HepG2 (cell line): ENCODE results near the gene STK10. TPM values are rescaled to one million over a fixed set of nuclear protein-coding genes. Genes with fewer than 3 reads are reported as not detected.

Experiments used
- ARNT ChIP-seq: fragments of 450-650 bp; IDR thresholded peaks from 2 replicates; pipeline ENCODE4 v1.6.1; 2017
- ASH2L ChIP-seq: fragments of 300-600, 200-600 bp; sonication (generic); IDR thresholded peaks from 2 replicates; pipeline ENCODE4 v1.7.0; 2017; ENCODE audit warnings: low read depth, mild to moderate bottlenecking, moderate library complexity, mixed read lengths, low read length; ENCODE audit not compliant: insufficient read length
- ATF4 ChIP-seq, 2 experiments: fragments of 450-650 bp in 1 of 2; sonication (generic) in 1 of 2; formaldehyde crosslinking; IDR thresholded peaks; 2 replicates each; pipeline versions ENCODE4 v1.5.0 to v1.8.0; 2020 to 2022; ENCODE audit warnings: mild to moderate bottlenecking in 1 of 2, missing genetic modification reagents in 1 of 2
- DRAP1 ChIP-seq: IDR thresholded peaks from 2 replicates; pipeline ENCODE4 v1.6.1; 2016; ENCODE audit warnings: missing genetic modification reagents, missing compliant biosample characterization
- E2F5 ChIP-seq: sonication (generic); formaldehyde crosslinking; conservative IDR thresholded peaks from 2 replicates; pipeline ENCODE4 v1.4.0; 2020; ENCODE audit warnings: missing genetic modification reagents
- FOXO4 ChIP-seq: sonication (generic); formaldehyde crosslinking; conservative IDR thresholded peaks from 2 replicates; pipeline ENCODE4 v1.8.1; 2023; ENCODE audit warnings: missing genetic modification reagents
- JDP2 ChIP-seq: sonication (generic); formaldehyde crosslinking; IDR thresholded peaks from 2 replicates; pipeline ENCODE4 v1.8.1; 2022; ENCODE audit warnings: missing genetic modification reagents, borderline replicate concordance
- MIER2 ChIP-seq: IDR thresholded peaks from 2 replicates; pipeline ENCODE4 v1.6.1; 2016; ENCODE audit warnings: missing biosample characterization, missing genetic modification reagents
- SNAPC5 ChIP-seq: sonication (generic); formaldehyde crosslinking; IDR thresholded peaks from 2 replicates; pipeline ENCODE4 v1.8.1; 2023; ENCODE audit warnings: mild to moderate bottlenecking, missing genetic modification reagents, borderline replicate concordance
- TGIF2 ChIP-seq: IDR thresholded peaks from 2 replicates; pipeline ENCODE4 v1.6.1; 2016; ENCODE audit warnings: control low read depth, missing compliant biosample characterization
- THAP7 ChIP-seq: sonication (generic); formaldehyde crosslinking; IDR thresholded peaks from 2 replicates; pipeline ENCODE4 v1.8.1; 2023; ENCODE audit warnings: mild to moderate bottlenecking, missing genetic modification reagents
- TMF1 ChIP-seq: sonication (generic); formaldehyde crosslinking; IDR thresholded peaks from 2 replicates; pipeline ENCODE4 v1.8.1; 2022; ENCODE audit warnings: low read depth, missing genetic modification reagents
- XRCC5 ChIP-seq: fragments of 200-400 bp; formaldehyde crosslinking; optimal IDR thresholded peaks from 2 replicates; pipeline ENCODE3; 2017; ENCODE audit warnings: mild to moderate bottlenecking, low read length
- ZBTB34 ChIP-seq: sonication (generic); formaldehyde crosslinking; IDR thresholded peaks from 2 replicates; pipeline ENCODE4 v1.8.0; 2022; ENCODE audit warnings: mild to moderate bottlenecking, missing genetic modification reagents
- ZFP82 ChIP-seq: sonication (generic); formaldehyde crosslinking; IDR thresholded peaks from 2 replicates; pipeline ENCODE4 v1.5.1; 2020; ENCODE audit warnings: mild to moderate bottlenecking, missing genetic modification reagents, borderline replicate concordance
- ZNF12 ChIP-seq: sonication (generic); formaldehyde crosslinking; IDR thresholded peaks from 2 replicates; pipeline ENCODE4 v1.5.0; 2020; ENCODE audit warnings: missing genetic modification reagents
- ZNF121 ChIP-seq: sonication (generic); formaldehyde crosslinking; IDR thresholded peaks from 2 replicates; pipeline ENCODE4 v1.5.0; 2020; ENCODE audit warnings: mild to moderate bottlenecking, missing genetic modification reagents
- ZNF333 ChIP-seq: sonication (generic); formaldehyde crosslinking; IDR thresholded peaks from 2 replicates; pipeline ENCODE4 v1.4.0; 2020; ENCODE audit warnings: mild to moderate bottlenecking, missing genetic modification reagents, borderline replicate concordance
- ZNF670 ChIP-seq: sonication (generic); formaldehyde crosslinking; IDR thresholded peaks from 2 replicates; pipeline ENCODE4 v1.8.0; 2022; ENCODE audit warnings: mild to moderate bottlenecking, missing genetic modification reagents, borderline replicate concordance
- ZXDC ChIP-seq: sonication (generic); formaldehyde crosslinking; IDR thresholded peaks from 2 replicates; pipeline ENCODE4 v1.5.0; 2020; ENCODE audit warnings: mild to moderate bottlenecking, missing genetic modification reagents
- polyA plus RNA-seq, 8 experiments: library from polyadenylated mRNA; depleted of rRNA in 3 of 8; stranded (reverse) in 7 of 8; unstranded in 1 of 8; fragments of >200 nt; fragmentation: Illumina TruSeq in 4 of 8; extraction: Trizol in 4 of 8; gene quantifications; 2 replicates each; pipeline versions ENCODE4 v1.2.1 to v1.2.3, GENCODE V29; 2011 to 2016; ENCODE audit warnings: low read depth in 4 of 8, missing spikeins in 1 of 8, mixed read lengths in 1 of 8; ENCODE audit not compliant: insufficient read depth in 1 of 8
- total RNA-seq, 5 experiments: library from RNA; depleted of rRNA; stranded (reverse); fragments of >200 nt; fragmentation: Illumina TruSeq; extraction: Trizol; gene quantifications; 2 replicates each; pipeline ENCODE4 v1.2.3, GENCODE V29; 2016; ENCODE audit warnings: low read depth in 1 of 5

STK10 gene
- total and polyA plus RNA-seq, 2 of the 13 experiments (the other 11 are each of a cell fraction or from before 2014, with no cell fraction given): 7.0 to 7.2 TPM

- TF ChIP-seq ATF4 (CRISPR knock-in tag; IDR thresholded peaks at IDR 0.05) (no peak; a peak in 1 of 4 replicates), JDP2 (CRISPR knock-in tag) (no peak), THAP7 (CRISPR knock-in tag) (no peak), ZNF333 (CRISPR knock-in tag) (peak; percentile 77; the same call in 1 of the 2 replicates), E2F5 (no peak), TMF1 (no peak), ARNT (no peak), ZNF121 (CRISPR knock-in tag) (peak; percentile 56; the same call in 1 of the 2 replicates), ZNF12 (no peak), ZFP82 (CRISPR knock-in tag) (peak; percentile 0; the same call in 1 of the 2 replicates), FOXO4 (no peak), ZNF670 (CRISPR knock-in tag) (no peak), TGIF2 (CRISPR knock-in tag) (peak; percentile 67), SNAPC5 (no peak), ZBTB34 (no peak), DRAP1 (CRISPR knock-in tag) (no peak), ZXDC (CRISPR knock-in tag) (no peak), XRCC5 (peak; percentile 15), ASH2L (peak; percentile 48), MIER2 (CRISPR knock-in tag) (no peak)
Observed at GRCh38 chr5:172187118-172188032, 649 bp downstream of the STK10 start (continued).
